ENCODE results near the gene RPL28.
"Not testable (repeated sequence)": the region's sequence is repeated elsewhere in the genome, so short reads cannot be mapped to it uniquely, and the experiment has no call there.

Gene RPL28

DNA sequence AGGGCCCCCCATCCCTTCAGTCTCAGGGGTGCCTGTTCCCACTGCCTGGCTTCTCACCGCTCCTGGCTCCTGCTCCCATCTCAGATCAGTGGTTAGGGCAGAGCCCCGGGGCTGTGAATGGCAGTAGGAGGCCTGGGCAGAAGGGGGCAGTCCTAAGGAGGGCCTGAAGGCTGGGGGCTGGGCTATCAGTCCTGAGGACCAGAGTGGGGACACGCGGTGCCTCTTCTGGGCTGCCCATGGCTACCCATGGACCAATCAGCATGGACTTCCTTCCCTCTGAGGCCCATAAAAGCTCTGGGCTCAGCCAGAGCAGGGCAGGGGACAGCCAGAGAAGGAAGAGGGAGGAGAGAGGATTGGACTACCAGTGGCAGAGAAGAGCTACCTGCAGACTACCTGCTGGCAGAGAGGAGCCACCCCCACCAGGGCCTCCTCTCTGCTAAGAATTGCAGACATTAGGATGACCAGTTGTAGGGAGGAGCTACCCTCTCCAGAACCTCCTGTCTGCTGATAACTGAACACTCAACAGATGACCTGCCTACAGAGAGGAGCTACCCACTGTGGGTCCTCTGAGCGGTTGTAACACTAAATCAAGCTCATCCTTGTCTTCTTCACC is 34.0 kb downstream of the RPL28 start:
- Mint-ChIP-seq H3K4me3 (no peak overlapping the region), H3K9me3 (no peaks in the 10 kb centered on the region), H3K36me3 (peaks cover under 1% of the 10 kb centered on the region), H3K27me3 (no peaks in the 10 kb centered on the region), H3K27ac (no peak overlapping the region), H3K4me1 (peaks cover 28% of the 10 kb centered on the region)

DNA sequence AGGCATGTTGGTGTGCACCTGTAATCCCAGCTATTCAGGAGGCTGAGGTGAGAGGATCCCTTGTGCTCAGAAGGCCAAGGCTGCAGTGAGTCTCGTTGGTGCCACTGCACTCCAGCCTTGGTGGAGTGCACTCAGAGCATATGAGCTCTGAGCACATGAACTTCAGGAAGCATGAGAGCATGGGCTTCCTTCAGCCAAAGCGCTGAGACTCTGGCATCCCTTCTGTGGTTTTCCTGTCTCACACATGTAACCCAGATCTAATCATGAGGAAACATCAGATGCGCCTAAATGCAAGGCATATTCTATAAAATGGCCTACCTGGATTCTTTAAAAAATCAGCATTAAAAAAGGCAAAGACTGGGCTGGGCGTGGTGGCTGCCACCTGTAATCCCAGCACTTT is 35.5 kb downstream of the RPL28 start:
- not testable (repeated sequence) for H3K27ac Mint-ChIP-seq, H3K27me3 Mint-ChIP-seq, H3K36me3 Mint-ChIP-seq, H3K9me3 Mint-ChIP-seq
- Mint-ChIP-seq H3K4me3 (peak overlapping the region; percentile 30), H3K4me1 (peaks cover 28% of the 10 kb centered on the region)

DNA sequence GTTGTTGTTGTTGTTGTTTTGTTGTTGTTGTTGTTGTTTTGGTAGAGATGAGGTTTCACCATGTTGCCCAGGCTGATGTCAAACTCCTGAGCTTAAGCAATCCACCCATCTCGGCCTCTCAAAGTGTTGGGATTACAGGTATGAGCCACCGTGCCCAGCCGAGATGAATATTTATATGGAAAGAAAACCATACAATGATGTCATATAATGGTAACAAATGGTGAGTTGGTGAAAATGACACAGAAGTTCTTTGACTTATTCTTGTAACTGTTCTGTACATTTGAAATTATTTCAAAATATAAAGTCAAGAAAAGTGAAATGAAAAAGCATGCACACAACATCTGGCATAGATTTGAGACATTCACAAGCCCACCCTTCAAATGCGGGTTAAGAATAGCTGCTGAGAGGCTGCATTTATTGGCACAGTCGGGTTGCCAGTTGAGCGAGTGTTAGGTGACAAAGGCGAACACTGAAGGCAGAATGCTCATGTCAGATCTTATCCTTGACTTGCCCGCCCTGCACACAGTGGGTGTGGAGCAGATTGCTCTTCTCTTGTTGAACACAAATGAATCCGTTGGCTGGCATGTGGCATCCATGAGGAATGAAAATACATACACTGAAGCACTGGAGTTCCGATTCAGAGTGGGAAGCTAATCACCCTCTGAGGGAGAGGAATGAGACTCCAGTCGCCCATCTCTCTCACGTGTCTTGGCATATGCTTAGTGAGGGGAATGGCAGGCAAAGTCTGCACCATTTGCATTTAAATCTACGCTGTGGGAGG is 37.7 kb downstream of the RPL28 start:
- no peaks in the 10 kb centered on the region for H3K9me3 Mint-ChIP-seq
- peaks cover 23% of the 10 kb centered on the region for H3K4me1 Mint-ChIP-seq
- H3K27me3 Mint-ChIP-seq = no peaks in the 10 kb centered on the region
- peaks cover 2% of the 10 kb centered on the region for H3K36me3 Mint-ChIP-seq
- H3K4me3 Mint-ChIP-seq = no peak overlapping the region
- H3K27ac Mint-ChIP-seq = no peak overlapping the region

DNA sequence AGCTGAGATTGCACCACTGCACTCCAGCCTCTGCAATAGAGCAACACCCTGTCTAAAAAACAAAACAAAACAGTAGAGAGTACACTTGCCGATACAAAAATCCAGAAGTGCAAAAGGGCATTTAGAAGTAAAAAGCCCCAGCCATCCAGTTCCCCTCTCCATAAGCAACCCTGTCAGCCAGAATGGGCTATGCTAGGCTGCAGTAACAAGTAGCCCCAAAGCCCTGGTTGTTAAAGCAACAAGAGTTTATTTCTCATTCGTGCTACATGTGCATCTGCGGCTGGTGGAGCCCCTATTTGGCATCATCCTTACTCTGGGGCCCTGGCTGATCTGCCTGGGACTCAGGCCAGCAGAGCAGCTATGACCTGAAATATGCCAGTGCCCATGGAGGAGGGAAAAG is 38.8 kb downstream of the RPL28 start:
- Mint-ChIP-seq H3K27me3 (no peaks in the 10 kb centered on the region), H3K4me1 (peaks cover 23% of the 10 kb centered on the region), H3K36me3 (peaks cover 2% of the 10 kb centered on the region), H3K4me3 (no peak overlapping the region), H3K27ac (no peak overlapping the region), H3K9me3 (no peaks in the 10 kb centered on the region)

DNA sequence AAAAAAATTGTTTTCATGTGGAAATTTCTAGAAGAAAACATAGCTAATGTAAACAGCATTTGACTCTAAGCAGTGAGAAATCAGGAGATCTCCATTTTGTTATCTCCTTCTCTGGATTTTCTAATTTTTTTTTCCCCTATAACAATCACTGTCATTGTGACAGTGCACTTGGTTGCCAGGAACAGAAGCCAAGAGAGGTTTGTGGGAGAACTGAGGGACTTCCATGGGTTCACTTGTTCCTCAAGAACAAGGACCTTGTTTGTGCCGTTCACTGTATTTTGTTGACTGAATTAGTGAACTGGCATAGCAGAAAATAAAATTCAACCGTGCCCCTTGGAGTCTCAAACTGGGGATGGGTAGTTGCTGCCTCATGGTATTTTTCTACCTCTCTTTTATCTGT is 40.3 kb downstream of the RPL28 start:
- H3K36me3 Mint-ChIP-seq = peaks cover 2% of the 10 kb centered on the region
- H3K4me3 Mint-ChIP-seq = no peak overlapping the region
- no peak overlapping the region for H3K27ac Mint-ChIP-seq
- H3K9me3 Mint-ChIP-seq = no peaks in the 10 kb centered on the region
- peaks cover 5% of the 10 kb centered on the region for H3K27me3 Mint-ChIP-seq
- peaks cover 12% of the 10 kb centered on the region for H3K4me1 Mint-ChIP-seq

DNA sequence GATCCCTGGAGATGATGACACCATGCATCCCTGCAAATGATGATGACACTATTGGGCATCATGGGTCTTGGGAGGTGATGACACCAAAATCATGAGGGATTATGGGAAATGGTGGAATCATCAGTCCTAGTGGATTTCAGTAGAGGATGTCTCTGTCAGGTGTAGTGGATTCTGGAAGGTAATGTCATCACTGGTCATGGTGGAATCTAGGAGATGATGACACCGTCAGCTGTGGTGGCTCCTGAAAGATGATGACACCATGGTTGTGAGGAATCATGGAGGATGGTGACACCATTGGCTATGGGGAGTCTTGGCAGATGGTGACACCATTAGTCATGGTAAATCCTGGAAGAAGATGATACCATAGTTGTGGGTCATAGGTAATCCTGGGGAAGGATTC is 45.5 kb downstream of the RPL28 start:
- Mint-ChIP-seq H3K27me3 (peaks cover 19% of the 10 kb centered on the region), H3K27ac (no peak overlapping the region), H3K4me1 (no peaks in the 10 kb centered on the region), H3K36me3 (no peaks in the 10 kb centered on the region), H3K9me3 (no peaks in the 10 kb centered on the region), H3K4me3 (no peak overlapping the region)

DNA sequence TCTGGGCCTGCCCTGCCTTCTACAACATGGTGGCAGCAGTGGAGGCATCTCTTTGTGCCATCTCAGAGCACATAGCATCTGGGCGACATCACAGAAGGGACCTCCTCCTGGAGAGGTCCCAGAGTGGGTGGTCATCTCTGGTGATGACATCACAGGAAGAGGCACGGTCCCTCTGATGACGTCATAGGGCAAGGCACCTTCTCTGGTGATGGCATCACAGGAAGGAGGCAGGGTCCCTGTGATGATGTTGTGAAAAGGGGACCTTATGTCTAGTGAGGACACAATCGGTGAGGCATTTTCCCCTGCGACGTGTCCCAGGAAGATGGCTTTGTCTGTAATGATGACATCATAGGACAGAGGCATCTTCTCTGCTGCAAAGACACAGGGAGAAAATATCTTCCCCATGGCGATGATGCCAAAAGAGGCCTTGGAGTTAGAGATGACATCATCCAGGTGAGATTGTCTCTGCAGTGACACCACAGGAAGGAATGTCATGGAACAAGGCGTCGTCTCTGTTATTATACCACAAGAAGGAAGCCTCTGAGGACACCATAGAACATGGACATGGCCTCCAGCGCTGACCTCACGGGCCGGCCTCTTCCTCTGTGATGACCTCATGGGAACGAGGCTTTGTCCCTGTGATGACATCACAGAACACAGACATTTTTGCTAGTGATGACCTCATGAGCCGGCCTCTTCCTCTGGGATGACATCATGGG is 46.7 kb downstream of the RPL28 start:
- no peaks in the 10 kb centered on the region for H3K4me1 Mint-ChIP-seq
- no peaks in the 10 kb centered on the region for H3K36me3 Mint-ChIP-seq
- no peak overlapping the region for H3K27ac Mint-ChIP-seq
- no peaks in the 10 kb centered on the region for H3K9me3 Mint-ChIP-seq
- H3K27me3 Mint-ChIP-seq = peaks cover 28% of the 10 kb centered on the region
- no peak overlapping the region for H3K4me3 Mint-ChIP-seq

DNA sequence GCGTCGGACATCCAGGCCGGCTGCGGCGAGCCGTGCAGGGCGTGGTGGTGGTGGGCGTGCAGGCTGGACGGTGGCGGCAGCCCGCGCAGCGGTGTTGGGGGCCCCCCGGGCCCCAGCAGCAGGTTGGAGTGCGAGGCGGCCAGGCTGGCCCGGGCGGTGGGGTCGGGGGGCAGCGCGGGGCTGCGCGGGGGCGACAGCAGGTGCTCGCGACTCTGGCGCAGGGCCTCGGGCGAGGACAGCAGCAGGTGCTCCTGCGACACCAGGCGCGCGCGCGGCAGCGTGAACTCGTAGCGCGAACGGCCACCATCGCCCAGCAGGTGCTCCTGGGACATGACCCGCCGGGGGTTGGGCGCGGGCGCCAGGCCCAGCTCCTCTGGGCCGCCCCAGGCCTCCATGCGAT is 47.6 kb downstream of the RPL28 start:
- no peak overlapping the region for H3K27ac Mint-ChIP-seq
- no peaks in the 10 kb centered on the region for H3K36me3 Mint-ChIP-seq
- no peaks in the 10 kb centered on the region for H3K9me3 Mint-ChIP-seq
- no peak overlapping the region for H3K4me3 Mint-ChIP-seq
- H3K4me1 Mint-ChIP-seq = no peaks in the 10 kb centered on the region
- H3K27me3 Mint-ChIP-seq = peaks cover 32% of the 10 kb centered on the region

DNA sequence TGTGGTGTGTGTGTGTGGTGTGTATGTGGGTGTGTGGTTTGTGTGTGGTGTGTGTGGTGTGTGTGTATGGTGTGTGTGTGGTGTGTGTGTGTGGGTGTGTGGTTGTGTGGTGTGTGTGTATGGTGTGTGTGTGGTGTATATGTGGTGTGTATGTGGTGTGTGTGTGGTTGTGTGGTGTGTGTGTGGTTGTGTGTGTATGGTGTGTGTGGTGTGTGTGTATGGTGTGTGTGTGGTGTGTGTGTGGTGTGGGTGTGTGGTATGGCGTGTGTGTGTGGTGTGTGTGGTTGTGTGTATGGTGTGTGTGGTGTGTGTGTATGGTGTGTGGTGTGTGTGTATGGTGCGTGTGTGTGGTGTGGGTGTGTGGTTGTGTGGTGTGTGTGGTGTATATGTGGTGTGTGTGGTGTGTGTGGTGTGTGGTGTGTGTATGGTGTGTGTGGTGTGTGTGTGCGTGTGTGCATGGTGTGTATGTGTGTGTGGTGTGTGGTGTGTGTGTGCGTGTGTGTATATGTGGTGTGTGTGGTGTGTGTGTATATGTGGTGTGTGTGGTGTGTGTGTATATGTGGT is 48.7 kb downstream of the RPL28 start:
- Mint-ChIP-seq H3K27ac (no peak overlapping the region), H3K36me3 (no peaks in the 10 kb centered on the region), H3K27me3 (peaks cover 41% of the 10 kb centered on the region), H3K4me1 (no peaks in the 10 kb centered on the region), H3K9me3 (no peaks in the 10 kb centered on the region), H3K4me3 (no peak overlapping the region)

DNA sequence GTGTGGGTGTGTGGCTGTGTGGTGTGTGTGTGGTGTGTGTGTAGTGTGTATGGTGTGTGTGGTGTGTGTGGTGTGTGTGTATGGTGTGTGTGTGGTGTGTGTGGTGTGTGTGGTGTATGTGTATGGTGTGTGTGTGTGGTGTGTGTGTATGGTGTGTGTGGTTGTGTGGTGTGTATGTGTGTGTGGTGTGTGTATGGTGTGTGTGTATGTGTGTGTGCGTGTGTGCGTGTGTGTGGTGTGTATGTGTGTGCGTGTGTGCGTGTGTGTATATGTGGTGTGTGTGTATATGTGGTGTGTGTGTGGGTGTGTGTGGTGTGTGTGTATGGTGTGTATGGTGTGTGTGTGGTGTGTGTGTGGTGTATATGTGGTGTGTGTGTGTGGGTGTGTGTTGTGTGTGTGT is 49.3 kb downstream of the RPL28 start:
- Mint-ChIP-seq H3K4me1 (no peaks in the 10 kb centered on the region), H3K27ac (no peak overlapping the region), H3K9me3 (no peaks in the 10 kb centered on the region), H3K27me3 (peaks cover 45% of the 10 kb centered on the region), H3K36me3 (no peaks in the 10 kb centered on the region), H3K4me3 (no peak overlapping the region)

DNA sequence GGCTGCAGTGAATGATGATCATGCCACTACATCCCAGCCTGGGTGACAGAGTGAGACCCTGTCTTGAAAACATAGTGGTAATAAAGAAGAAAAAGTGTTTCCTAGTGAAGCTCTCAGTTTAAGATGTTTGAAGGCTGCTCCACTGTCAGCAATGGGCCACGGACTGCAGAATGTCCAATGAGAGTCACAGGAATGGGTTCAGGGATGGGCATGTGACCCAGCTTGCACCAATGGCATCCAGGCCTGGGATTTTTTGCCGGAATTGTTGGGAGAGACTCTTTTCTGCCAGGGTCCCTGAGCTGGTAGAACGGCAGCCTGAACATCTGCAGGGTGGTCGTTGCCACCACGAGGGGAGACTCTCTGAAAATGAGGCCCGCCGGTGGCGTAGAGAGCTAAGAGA is 51.1 kb downstream of the RPL28 start:
- Mint-ChIP-seq H3K36me3 (no peaks in the 10 kb centered on the region), H3K9me3 (no peaks in the 10 kb centered on the region), H3K4me3 (no peak overlapping the region), H3K4me1 (peaks cover 11% of the 10 kb centered on the region), H3K27me3 (peaks cover 49% of the 10 kb centered on the region), H3K27ac (no peak overlapping the region)

DNA sequence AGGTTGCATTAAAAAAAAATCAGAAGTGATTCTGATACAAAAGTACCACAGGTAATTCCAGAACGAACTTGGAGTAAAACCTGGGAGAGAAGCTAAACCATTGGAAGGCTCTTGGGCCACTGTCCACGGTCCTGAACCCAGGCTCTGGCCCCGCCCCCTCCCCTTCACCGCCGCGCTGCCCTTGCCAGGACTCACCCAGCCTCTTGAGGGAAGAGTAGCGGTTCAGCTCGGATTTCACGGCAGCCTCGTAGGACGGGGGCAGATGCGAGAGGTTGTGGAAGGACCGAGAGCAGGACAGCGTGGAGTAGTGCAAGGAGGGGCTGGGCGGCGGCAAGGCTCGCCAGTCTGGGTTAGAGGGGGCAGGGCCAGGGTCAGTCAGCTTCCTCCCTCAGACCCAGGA is 51.7 kb downstream of the RPL28 start:
- Mint-ChIP-seq H3K36me3 (no peaks in the 10 kb centered on the region), H3K27me3 (peaks cover 46% of the 10 kb centered on the region), H3K27ac (peak overlapping the region; percentile 43)

DNA sequence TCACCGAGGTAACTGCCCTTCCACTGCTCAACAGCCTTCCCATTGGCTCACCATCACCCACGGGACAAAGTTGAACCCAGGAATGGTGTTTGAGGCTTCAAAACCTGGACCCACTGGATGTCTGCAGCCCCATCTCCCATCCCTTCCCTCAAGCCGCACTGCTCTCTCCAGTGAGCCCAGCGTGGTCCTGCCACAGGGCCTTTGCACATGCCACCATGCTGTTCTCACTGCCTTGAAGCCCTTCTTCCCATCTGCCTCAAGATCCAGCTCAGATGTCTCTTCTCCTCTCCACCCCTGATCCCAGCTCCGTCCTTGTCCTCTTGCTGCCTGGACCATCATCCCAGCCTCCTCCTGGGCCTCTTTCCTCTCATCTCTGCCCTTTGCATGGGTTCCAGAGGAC is 53.3 kb downstream of the RPL28 start:
- H3K4me3 Mint-ChIP-seq = no peak overlapping the region
- H3K36me3 Mint-ChIP-seq = no peaks in the 10 kb centered on the region
- no peaks in the 10 kb centered on the region for H3K9me3 Mint-ChIP-seq
- H3K27me3 Mint-ChIP-seq = peaks cover 50% of the 10 kb centered on the region
- H3K27ac Mint-ChIP-seq = no peak overlapping the region
- peaks cover 21% of the 10 kb centered on the region for H3K4me1 Mint-ChIP-seq

More for the DNA sequence above, 51.7 kb downstream of the RPL28 start:
- Mint-ChIP-seq H3K9me3 (no peaks in the 10 kb centered on the region), H3K4me1 (peaks cover 11% of the 10 kb centered on the region), H3K4me3 (no peak overlapping the region)

DNA sequence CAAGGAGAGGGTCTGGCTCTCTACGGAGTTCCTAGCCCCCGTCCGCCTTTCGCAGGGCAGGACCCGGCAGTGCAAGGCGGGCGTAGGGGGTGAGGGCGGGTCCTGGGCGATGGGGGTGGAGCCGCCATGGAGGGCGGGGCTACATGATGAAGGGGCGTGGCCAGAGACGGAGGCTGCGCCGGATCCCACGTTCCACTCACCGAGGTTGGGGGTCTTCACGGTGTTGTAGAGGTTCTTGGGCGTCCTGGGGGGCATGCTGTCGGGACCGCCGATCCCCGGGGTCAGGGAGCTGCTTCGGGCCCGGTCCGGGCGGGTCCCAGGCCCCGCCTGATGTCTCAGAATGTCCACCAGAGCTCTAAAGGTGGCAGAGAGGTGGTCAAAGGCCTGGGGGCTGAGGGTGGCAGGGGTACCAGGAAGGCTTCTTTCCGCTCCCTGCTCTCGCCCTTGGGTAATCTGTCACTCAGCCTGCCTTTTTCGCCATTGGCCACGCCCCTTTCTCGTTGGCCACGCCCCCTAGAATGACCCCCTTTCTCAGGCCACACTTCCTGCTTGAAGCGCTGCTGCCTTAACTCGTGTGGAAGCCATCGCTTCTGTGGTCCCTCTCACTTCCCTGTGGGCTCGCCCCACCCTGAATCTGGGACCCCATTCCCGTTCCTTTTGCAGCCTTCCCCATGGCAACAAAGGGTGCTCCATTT is 54.8 kb downstream of the RPL28 start:
- H3K4me1 Mint-ChIP-seq = peaks cover 21% of the 10 kb centered on the region
- H3K9me3 Mint-ChIP-seq = no peaks in the 10 kb centered on the region
- H3K27me3 Mint-ChIP-seq = peaks cover 61% of the 10 kb centered on the region
- H3K4me3 Mint-ChIP-seq = peak overlapping the region; percentile 40
- no peaks in the 10 kb centered on the region for H3K36me3 Mint-ChIP-seq
- no peak overlapping the region for H3K27ac Mint-ChIP-seq

DNA sequence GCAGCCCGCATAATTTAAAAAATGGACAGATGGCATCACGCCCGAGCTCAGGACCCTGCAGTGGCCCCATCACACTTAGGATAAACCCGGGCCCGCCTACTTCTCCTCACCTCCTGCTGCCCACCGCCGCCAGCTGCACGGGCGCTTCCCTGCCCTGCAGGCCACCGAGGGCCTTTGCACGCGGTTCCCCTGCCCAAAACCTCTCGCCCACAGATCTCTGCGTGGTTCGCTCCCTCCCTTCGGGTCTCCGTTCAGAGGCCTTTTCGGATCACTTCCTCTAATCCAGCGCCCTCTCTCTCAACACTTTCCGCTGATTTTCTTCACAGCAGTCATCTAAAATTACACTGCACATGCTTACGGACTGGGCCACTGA is 55.6 kb downstream of the RPL28 start:
- H3K36me3 Mint-ChIP-seq = no peaks in the 10 kb centered on the region
- H3K4me1 Mint-ChIP-seq = peaks cover 21% of the 10 kb centered on the region
- H3K27ac Mint-ChIP-seq = no peak overlapping the region
- H3K27me3 Mint-ChIP-seq = peaks cover 64% of the 10 kb centered on the region
- no peaks in the 10 kb centered on the region for H3K9me3 Mint-ChIP-seq
- peak overlapping the region; percentile 40 for H3K4me3 Mint-ChIP-seq

Data from activated naive CD4-positive, alpha-beta T cell treated with anti-CD3 and anti-CD28 coated beads, Interleukin-2, amount 50 U/mL, for 24 hours (primary cell).